ENCODE data around the gene LATS1. TPM values are rescaled to one million over a fixed set of nuclear protein-coding genes. Genes with fewer than 3 reads are reported as not detected.
A peak's percentile ranks its signal among the peaks of the same experiment; 100 is the strongest.

LATS1 gene
- polyA plus RNA-seq, 1 donor from 2014 or later, result 12.8 TPM

DNA sequence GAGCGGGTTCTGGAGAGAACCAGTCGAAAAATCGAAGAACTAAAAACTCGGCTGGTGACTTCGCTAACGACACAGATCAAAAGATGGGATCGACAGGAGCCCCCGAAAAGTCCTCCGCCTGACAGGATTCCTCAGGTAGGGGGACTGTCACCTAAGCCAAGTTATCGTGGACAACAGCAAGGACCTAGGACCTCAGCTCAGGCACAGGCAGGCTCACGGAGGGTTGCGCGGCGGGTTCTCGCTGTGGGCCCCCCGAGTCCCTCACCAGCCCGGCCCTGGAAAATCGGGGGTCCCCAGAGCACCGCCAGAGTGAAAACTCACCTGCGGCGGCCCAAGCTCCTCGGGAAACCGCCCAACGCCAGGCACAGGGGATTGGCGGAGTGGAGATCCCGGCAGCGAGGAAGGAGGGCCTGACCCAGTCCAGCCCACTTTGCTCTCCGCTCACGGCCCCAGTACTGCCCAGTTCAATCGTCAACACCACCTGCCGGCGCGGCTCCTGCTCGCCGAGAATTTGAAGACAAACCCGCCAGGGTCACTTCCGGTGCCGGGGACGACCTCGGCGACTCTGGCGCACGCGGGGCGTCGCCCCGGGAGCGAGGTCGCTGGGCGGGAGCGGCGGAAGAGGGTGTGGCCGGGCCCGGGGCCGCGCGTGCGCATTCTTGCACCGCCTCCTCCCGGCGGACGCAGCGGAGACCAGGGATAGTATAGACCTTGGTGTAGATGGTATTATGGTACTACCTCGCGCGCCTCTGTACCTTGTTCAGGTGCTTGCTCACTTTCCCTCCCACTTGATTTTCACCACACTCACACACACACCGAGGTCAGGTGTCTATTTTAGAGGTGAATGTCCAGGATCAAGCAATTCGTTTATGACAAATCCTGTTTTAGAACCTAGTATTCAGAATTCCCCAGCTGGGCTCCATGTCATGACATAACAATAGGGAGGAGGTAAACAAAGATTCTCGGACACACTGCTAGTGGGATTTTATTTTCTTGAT, 69.5 kb downstream of the LATS1 start, which contains the start of gene KATNA1:
TSS of gene KATNA1 (minus strand) at position 567 of the 998 bp plus-strand sequence. CDS start 10,167 bp downstream, outside the sequence.
- no peaks in the 10 kb centered on the region for H3K9me3 ChIP-seq (ENCODE audit: low read length)
- no peaks in the 10 kb centered on the region for H4K20me1 ChIP-seq (ENCODE audit: insufficient read depth)
- no peaks in the 10 kb centered on the region for H3K9me2 ChIP-seq (ENCODE audit: insufficient read depth, low read length)
- H3K4me3 ChIP-seq (ENCODE audit: low read length), result peak within 1 kb of the TSS; percentile 90
- no peaks in the 10 kb centered on the region for H3F3A ChIP-seq (ENCODE audit: insufficient read depth, low read length, poor library complexity, severe bottlenecking)
- H3K27ac ChIP-seq (ENCODE audit: low read length), result peak within 1 kb of the TSS; percentile 55
- peaks cover 29% of the 10 kb centered on the region for H3K79me2 ChIP-seq (replicated peaks; ENCODE audit: insufficient read depth, low read length)
- H2AFZ ChIP-seq (ENCODE audit: low read depth, low read length), result peak within 1 kb of the TSS; percentile 95
- H3K9ac ChIP-seq (ENCODE audit: low read length), result peak within 1 kb of the TSS; percentile 67
- peak within 1 kb of the TSS; percentile 77 for H3K4me2 ChIP-seq (ENCODE audit: low read length)
- no peaks in the 10 kb centered on the region for H3K36me3 ChIP-seq (ENCODE audit: insufficient read depth, low read length)
- TF ChIP-seq SMC3 (conservative IDR thresholded peaks at IDR 0.05; ENCODE audit: poor library complexity), result peak; percentile 32
- TF ChIP-seq EP300 (conservative IDR thresholded peaks at IDR 0.05; ENCODE audit: poor library complexity, severe bottlenecking), result no peak
- no peak for TF ChIP-seq EZH2 (IDR thresholded peaks at IDR 0.05; ENCODE audit: borderline replicate concordance, insufficient read depth, low read length, poor library complexity, severe bottlenecking)
- peak; percentile 82 for TF ChIP-seq MXI1 (conservative IDR thresholded peaks at IDR 0.05; ENCODE audit: poor library complexity, severe bottlenecking)
- TF ChIP-seq, protein P1, sequence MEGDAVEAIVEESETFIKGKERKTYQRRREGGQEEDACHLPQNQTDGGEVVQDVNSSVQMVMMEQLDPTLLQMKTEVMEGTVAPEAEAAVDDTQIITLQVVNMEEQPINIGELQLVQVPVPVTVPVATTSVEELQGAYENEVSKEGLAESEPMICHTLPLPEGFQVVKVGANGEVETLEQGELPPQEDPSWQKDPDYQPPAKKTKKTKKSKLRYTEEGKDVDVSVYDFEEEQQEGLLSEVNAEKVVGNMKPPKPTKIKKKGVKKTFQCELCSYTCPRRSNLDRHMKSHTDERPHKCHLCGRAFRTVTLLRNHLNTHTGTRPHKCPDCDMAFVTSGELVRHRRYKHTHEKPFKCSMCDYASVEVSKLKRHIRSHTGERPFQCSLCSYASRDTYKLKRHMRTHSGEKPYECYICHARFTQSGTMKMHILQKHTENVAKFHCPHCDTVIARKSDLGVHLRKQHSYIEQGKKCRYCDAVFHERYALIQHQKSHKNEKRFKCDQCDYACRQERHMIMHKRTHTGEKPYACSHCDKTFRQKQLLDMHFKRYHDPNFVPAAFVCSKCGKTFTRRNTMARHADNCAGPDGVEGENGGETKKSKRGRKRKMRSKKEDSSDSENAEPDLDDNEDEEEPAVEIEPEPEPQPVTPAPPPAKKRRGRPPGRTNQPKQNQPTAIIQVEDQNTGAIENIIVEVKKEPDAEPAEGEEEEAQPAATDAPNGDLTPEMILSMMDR (IDR thresholded peaks at IDR 0.05; ENCODE audit: poor library complexity, severe bottlenecking), result peak; percentile 17
- TF ChIP-seq POLR2AphosphoS5 (IDR thresholded peaks at IDR 0.05), result peak; percentile 54
- TF ChIP-seq RAD21 (conservative IDR thresholded peaks at IDR 0.05), result peak; percentile 19
- TF ChIP-seq, protein P2, sequence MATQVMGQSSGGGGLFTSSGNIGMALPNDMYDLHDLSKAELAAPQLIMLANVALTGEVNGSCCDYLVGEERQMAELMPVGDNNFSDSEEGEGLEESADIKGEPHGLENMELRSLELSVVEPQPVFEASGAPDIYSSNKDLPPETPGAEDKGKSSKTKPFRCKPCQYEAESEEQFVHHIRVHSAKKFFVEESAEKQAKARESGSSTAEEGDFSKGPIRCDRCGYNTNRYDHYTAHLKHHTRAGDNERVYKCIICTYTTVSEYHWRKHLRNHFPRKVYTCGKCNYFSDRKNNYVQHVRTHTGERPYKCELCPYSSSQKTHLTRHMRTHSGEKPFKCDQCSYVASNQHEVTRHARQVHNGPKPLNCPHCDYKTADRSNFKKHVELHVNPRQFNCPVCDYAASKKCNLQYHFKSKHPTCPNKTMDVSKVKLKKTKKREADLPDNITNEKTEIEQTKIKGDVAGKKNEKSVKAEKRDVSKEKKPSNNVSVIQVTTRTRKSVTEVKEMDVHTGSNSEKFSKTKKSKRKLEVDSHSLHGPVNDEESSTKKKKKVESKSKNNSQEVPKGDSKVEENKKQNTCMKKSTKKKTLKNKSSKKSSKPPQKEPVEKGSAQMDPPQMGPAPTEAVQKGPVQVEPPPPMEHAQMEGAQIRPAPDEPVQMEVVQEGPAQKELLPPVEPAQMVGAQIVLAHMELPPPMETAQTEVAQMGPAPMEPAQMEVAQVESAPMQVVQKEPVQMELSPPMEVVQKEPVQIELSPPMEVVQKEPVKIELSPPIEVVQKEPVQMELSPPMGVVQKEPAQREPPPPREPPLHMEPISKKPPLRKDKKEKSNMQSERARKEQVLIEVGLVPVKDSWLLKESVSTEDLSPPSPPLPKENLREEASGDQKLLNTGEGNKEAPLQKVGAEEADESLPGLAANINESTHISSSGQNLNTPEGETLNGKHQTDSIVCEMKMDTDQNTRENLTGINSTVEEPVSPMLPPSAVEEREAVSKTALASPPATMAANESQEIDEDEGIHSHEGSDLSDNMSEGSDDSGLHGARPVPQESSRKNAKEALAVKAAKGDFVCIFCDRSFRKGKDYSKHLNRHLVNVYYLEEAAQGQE (IDR thresholded peaks at IDR 0.05; ENCODE audit: borderline replicate concordance), result peak; percentile 46
- no peaks in the 10 kb centered on the region for H3K27me3 ChIP-seq (ENCODE audit: insufficient read depth, low read depth, low read length)

DNA sequence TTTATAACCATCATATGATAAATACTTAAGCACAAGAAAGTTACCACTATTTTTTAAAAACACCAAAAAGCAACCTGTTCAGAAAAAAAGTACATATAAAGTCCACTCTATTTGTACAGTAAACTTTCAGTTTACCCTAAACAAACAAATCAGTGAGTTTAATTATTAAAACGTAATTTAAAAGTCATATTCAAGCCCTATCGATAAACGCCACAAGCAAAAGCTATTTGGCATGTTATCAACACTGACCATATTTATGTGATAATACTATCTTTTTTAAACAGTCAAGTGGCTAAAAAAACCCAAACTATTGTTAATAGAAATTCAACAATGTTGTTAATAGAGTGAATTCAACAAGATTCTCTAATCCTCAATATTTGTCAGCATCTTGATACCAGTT, 71.3 kb downstream of the LATS1 start:
- H3K27me3 ChIP-seq (ENCODE audit: insufficient read depth, low read depth, low read length), result no peaks in the 10 kb centered on the region

More for the DNA sequence above, 71.3 kb downstream of the LATS1 start:
- no peak overlapping the region for H2AFZ ChIP-seq (ENCODE audit: low read depth, low read length)
- no peaks in the 10 kb centered on the region for H3K9me3 ChIP-seq (ENCODE audit: low read length)
- H3K79me2 ChIP-seq (replicated peaks; ENCODE audit: insufficient read depth, low read length), result peaks cover 43% of the 10 kb centered on the region
- H3K9me2 ChIP-seq (ENCODE audit: insufficient read depth, low read length), result no peaks in the 10 kb centered on the region
- no peaks in the 10 kb centered on the region for H3F3A ChIP-seq (ENCODE audit: insufficient read depth, low read length, poor library complexity, severe bottlenecking)
- H3K27ac ChIP-seq (ENCODE audit: low read length), result no peak overlapping the region
- no peak for TF ChIP-seq SMC3 (conservative IDR thresholded peaks at IDR 0.05; ENCODE audit: poor library complexity)
- no peak for TF ChIP-seq RAD21 (conservative IDR thresholded peaks at IDR 0.05)
- TF ChIP-seq EZH2 (IDR thresholded peaks at IDR 0.05; ENCODE audit: borderline replicate concordance, insufficient read depth, low read length, poor library complexity, severe bottlenecking), result no peak
- no peak for TF ChIP-seq TAF1 (IDR thresholded peaks at IDR 0.05; ENCODE audit: low read depth)
- no peak for TF ChIP-seq MXI1 (conservative IDR thresholded peaks at IDR 0.05; ENCODE audit: poor library complexity, severe bottlenecking)
- TF ChIP-seq, protein P1 (IDR thresholded peaks at IDR 0.05; ENCODE audit: poor library complexity, severe bottlenecking), result no peak
- no peak for TF ChIP-seq EP300 (conservative IDR thresholded peaks at IDR 0.05; ENCODE audit: poor library complexity, severe bottlenecking)
- TF ChIP-seq, protein P2 (IDR thresholded peaks at IDR 0.05; ENCODE audit: borderline replicate concordance), result no peak
- H3K4me2 ChIP-seq (ENCODE audit: low read length), result peak overlapping the region; percentile 77
- H4K20me1 ChIP-seq (ENCODE audit: insufficient read depth), result no peaks in the 10 kb centered on the region
- no peaks in the 10 kb centered on the region for H3K36me3 ChIP-seq (ENCODE audit: insufficient read depth, low read length)
- H3K9ac ChIP-seq (ENCODE audit: low read length), result no peak overlapping the region
- peak overlapping the region; percentile 90 for H3K4me3 ChIP-seq (ENCODE audit: low read length)

Data from neural cell (in vitro differentiated cells).